Measurements from ENCODE around the gene MRPL34.

The MRPL34 gene

GRCh38 chr19:17334414-17335409, 29.0 kb downstream of the MRPL34 start, which contains the start of gene ANO8:
Gene ANO8, minus strand, starts transcription at chr19:17334855. Its CDS starts 185 bp downstream, at chr19:17334670.
- peaks cover 13% of the 10 kb centered on the region for H3K27me3 ChIP-seq (ENCODE audit: insufficient read depth, poor library complexity, severe bottlenecking)
- DNase-seq (ENCODE audit: low read depth in 1 of 2, low spot score in 1 of 2), result peak; percentile 91 to 96
- H3K4me3 ChIP-seq (replicated peaks; ENCODE audit: insufficient read depth, low read length), result peak within 1 kb of the TSS; percentile 56
- no peak for TF ChIP-seq POLR2AphosphoS5 (IDR thresholded peaks at IDR 0.05; ENCODE audit: low read depth)
- 0 out of 2 replicates have a peak, but pooled peaks have one; percentile 8 for TF ChIP-seq GABPA (IDR thresholded peaks at IDR 0.05; ENCODE audit: low read depth)
- no peak within 1 kb of the TSS; the same call in 1 of the 2 replicates for H3K27ac ChIP-seq (replicated peaks)

- Histone ChIP-seq H3K4me3 (replicated peaks; ENCODE audit: insufficient read depth, low read length) (no peak overlapping the region), H3K27ac (replicated peaks) (no peak overlapping the region), H3K27me3 (ENCODE audit: insufficient read depth, poor library complexity, severe bottlenecking) (peaks cover 4% of the 10 kb centered on the region)
- DNase-seq (ENCODE audit: low read depth in 1 of 2, low spot score in 1 of 2), result no peak
- no peak for TF ChIP-seq POLR2AphosphoS5 (IDR thresholded peaks at IDR 0.05; ENCODE audit: low read depth)
- no peak for TF ChIP-seq SPI1 (IDR thresholded peaks at IDR 0.05; ENCODE audit: borderline replicate concordance, low read depth)
- TF ChIP-seq REST (IDR thresholded peaks at IDR 0.05; ENCODE audit: insufficient replicate concordance, low read depth), result no peak
- no peak for TF ChIP-seq CTCF (IDR thresholded peaks at IDR 0.05; ENCODE audit: insufficient read depth, low read length)
- TF ChIP-seq GABPA (IDR thresholded peaks at IDR 0.05; ENCODE audit: low read depth), result no peak
Observed at GRCh38 chr19:17335575-17335974, 29.9 kb downstream of the MRPL34 start.

- Histone ChIP-seq H3K27me3 (ENCODE audit: insufficient read depth, poor library complexity, severe bottlenecking) (no peaks in the 10 kb centered on the region), H3K4me3 (replicated peaks; ENCODE audit: insufficient read depth, low read length) (peak within 1 kb of the TSS; percentile 70), H3K27ac (replicated peaks) (peak within 1 kb of the TSS; percentile 83)
- peak; percentile 97 to 99 for DNase-seq (ENCODE audit: low read depth in 1 of 2, low spot score in 1 of 2)
- peak; percentile 92 for TF ChIP-seq GABPA (IDR thresholded peaks at IDR 0.05; ENCODE audit: low read depth)
- peak; percentile 68; the same call in 1 of the 2 replicates for TF ChIP-seq SPI1 (IDR thresholded peaks at IDR 0.05; ENCODE audit: borderline replicate concordance, low read depth)
- TF ChIP-seq REST (IDR thresholded peaks at IDR 0.05; ENCODE audit: insufficient replicate concordance, low read depth), result peak; percentile 17
- TF ChIP-seq CTCF (IDR thresholded peaks at IDR 0.05; ENCODE audit: insufficient read depth, low read length), result no peak
- peak; percentile 93 for TF ChIP-seq POLR2AphosphoS5 (IDR thresholded peaks at IDR 0.05; ENCODE audit: low read depth)
Observed at GRCh38 chr19:17336872-17337674, 31.4 kb downstream of the MRPL34 start, which contains the start of gene GTPBP3. Gene GTPBP3, plus strand, starts transcription at chr19:17337553. Its CDS starts 59 bp downstream, at chr19:17337612.
